GM19463 (cell line): ENCODE measurements around the gene WDR44.
"Not testable (repeated sequence)": the region's sequence is repeated elsewhere in the genome, so short reads cannot be mapped to it uniquely, and the experiment has no call there.

Source experiments
- ATAC-seq: cut with Tn5 transposase; IDR thresholded peaks from one replicate; pipeline ENCODE4 v1.9.1; 2021; ENCODE audit warnings: mild to moderate bottlenecking, moderate library complexity; ENCODE audit not compliant: unreplicated experiment

WDR44 gene

GRCh38 chrX:118345464-118346257, at the start of gene WDR44:
WDR44 (plus strand) TSS chrX:118346106; CDS start chrX:118346504, 398 bp downstream.
- peak; percentile 85 for ATAC-seq

- ATAC-seq = not testable (repeated sequence)
These were observed 40.1 kb upstream of the WDR44 start for GRCh38 chrX:118305827-118306226.

GRCh38 chrX:118315529-118315928, 30.4 kb upstream of the WDR44 start:
- no peak for ATAC-seq

GRCh38 chrX:118324588-118324987, 21.3 kb upstream of the WDR44 start:
- no peak for ATAC-seq

GRCh38 chrX:118325453-118325852, 20.5 kb upstream of the WDR44 start:
- no peak for ATAC-seq

GRCh38 chrX:118329175-118329574, 16.7 kb upstream of the WDR44 start:
- no peak for ATAC-seq

GRCh38 chrX:118337687-118338086, 8.2 kb upstream of the WDR44 start:
- no peak for ATAC-seq

GRCh38 chrX:118338930-118339329, 7.0 kb upstream of the WDR44 start:
- ATAC-seq = no peak

GRCh38 chrX:118345045-118345463, 852 bp upstream of the WDR44 start:
- peak; percentile 1 for ATAC-seq

- peak; percentile 20 for ATAC-seq
These were observed 570 bp downstream of the WDR44 start for GRCh38 chrX:118346258-118347094.

- ATAC-seq = no peak
These were observed 1.2 kb downstream of the WDR44 start for GRCh38 chrX:118347131-118347530.

GRCh38 chrX:118347736-118348135, 1.8 kb downstream of the WDR44 start:
- ATAC-seq = no peak

- ATAC-seq = no peak
These were observed 2.4 kb downstream of the WDR44 start for GRCh38 chrX:118348186-118348810.

- ATAC-seq = no peak
These were observed 3.3 kb downstream of the WDR44 start for GRCh38 chrX:118349188-118349587.

GRCh38 chrX:118350221-118350620, 4.3 kb downstream of the WDR44 start:
- ATAC-seq = no peak

- no peak for ATAC-seq
These were observed 4.8 kb downstream of the WDR44 start for GRCh38 chrX:118350706-118351105.

GRCh38 chrX:118352566-118352965, 6.7 kb downstream of the WDR44 start:
- no peak for ATAC-seq

GRCh38 chrX:118353081-118353850, 7.4 kb downstream of the WDR44 start:
- peak; percentile 46 for ATAC-seq

GRCh38 chrX:118355225-118355920, 9.5 kb downstream of the WDR44 start:
- ATAC-seq = no peak

GRCh38 chrX:118356154-118356701, 10.3 kb downstream of the WDR44 start:
- no peak for ATAC-seq
